Uterus (tissue), 2 donors: ENCODE data around the gene PAPSS1.

Source experiments
- POLR2A ChIP-seq, 2 donors: fragments of 450-650 bp; IDR thresholded peaks; one replicate each; pipeline ENCODE4 v1.6.1; 2016; ENCODE audit warnings: antibody characterized with exemption in 2 of 2, mild to moderate bottlenecking in 1 of 2, moderate library complexity in 1 of 2
- TF ChIP-seq, protein P1 (sequence below), 4 experiments: fragments of 200-600 bp in 2 of 4; fragments of 450-650 bp in 2 of 4; sonication (generic) in 2 of 4; IDR thresholded peaks; one replicate each; pipeline ENCODE4 v1.5.1; 2016 to 2019; ENCODE audit warnings: antibody characterized with exemption in 4 of 4, mild to moderate bottlenecking in 2 of 4, moderate library complexity in 1 of 4

DNA sequence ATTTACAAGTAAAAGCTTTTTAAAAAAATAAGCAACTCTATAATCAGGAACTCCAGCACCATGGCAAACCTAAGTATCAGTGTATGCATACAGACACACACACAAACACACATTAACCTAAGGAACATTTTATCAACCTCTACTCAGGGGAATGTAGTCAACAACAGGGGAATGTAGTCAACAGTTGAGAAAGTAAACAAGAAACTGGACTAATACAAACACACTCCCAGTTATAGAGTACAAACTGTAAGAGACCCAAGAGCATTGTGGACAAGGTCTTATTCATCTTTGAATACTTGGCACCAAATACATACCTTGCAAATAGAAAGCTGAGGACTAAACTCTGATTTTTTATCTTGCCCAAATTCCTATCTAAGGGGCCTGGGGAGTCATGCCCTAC lies 36.2 kb downstream of the PAPSS1 start:
- TF ChIP-seq POLR2A (IDR thresholded peaks at IDR 0.05), result no peak
- TF ChIP-seq, protein P1, sequence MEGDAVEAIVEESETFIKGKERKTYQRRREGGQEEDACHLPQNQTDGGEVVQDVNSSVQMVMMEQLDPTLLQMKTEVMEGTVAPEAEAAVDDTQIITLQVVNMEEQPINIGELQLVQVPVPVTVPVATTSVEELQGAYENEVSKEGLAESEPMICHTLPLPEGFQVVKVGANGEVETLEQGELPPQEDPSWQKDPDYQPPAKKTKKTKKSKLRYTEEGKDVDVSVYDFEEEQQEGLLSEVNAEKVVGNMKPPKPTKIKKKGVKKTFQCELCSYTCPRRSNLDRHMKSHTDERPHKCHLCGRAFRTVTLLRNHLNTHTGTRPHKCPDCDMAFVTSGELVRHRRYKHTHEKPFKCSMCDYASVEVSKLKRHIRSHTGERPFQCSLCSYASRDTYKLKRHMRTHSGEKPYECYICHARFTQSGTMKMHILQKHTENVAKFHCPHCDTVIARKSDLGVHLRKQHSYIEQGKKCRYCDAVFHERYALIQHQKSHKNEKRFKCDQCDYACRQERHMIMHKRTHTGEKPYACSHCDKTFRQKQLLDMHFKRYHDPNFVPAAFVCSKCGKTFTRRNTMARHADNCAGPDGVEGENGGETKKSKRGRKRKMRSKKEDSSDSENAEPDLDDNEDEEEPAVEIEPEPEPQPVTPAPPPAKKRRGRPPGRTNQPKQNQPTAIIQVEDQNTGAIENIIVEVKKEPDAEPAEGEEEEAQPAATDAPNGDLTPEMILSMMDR (IDR thresholded peaks at IDR 0.05), result no peak
